ENCODE data around the gene CSF1.

DNA sequence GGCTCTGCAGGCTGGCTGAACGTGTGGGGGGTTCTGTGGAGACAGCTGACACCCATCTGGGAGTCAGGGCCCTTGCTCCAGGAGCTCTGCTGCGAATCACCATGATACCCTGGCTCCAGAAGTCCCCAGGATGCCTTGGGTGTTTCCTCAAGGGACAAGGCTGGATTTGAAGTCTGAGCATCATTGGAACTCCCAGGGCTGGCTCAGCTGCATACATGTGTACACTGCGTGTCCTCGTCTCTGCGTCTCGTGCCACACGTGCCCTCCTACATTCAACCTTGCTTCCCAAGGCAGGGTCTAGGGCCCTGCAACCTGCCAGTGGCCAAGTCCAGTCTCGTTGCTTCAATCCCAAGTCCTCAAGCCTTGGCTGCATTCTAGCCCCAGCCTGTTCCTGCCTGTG is 11.7 kb downstream of the CSF1 start:
- TF ChIP-seq, protein P1, sequence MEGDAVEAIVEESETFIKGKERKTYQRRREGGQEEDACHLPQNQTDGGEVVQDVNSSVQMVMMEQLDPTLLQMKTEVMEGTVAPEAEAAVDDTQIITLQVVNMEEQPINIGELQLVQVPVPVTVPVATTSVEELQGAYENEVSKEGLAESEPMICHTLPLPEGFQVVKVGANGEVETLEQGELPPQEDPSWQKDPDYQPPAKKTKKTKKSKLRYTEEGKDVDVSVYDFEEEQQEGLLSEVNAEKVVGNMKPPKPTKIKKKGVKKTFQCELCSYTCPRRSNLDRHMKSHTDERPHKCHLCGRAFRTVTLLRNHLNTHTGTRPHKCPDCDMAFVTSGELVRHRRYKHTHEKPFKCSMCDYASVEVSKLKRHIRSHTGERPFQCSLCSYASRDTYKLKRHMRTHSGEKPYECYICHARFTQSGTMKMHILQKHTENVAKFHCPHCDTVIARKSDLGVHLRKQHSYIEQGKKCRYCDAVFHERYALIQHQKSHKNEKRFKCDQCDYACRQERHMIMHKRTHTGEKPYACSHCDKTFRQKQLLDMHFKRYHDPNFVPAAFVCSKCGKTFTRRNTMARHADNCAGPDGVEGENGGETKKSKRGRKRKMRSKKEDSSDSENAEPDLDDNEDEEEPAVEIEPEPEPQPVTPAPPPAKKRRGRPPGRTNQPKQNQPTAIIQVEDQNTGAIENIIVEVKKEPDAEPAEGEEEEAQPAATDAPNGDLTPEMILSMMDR (conservative IDR thresholded peaks at IDR 0.05; ENCODE audit: low read depth in 2 of 2), result no peak
- TF ChIP-seq EZH2 (IDR thresholded peaks at IDR 0.05; ENCODE audit: low read depth, unreplicated experiment) (no peak), EZH2phosphoT487 (IDR thresholded peaks at IDR 0.05; ENCODE audit: unreplicated experiment) (no peak), JUNB (IDR thresholded peaks at IDR 0.05; ENCODE audit: unreplicated experiment) (no peak), POLR2AphosphoS5 (IDR thresholded peaks at IDR 0.05; ENCODE audit: low read depth) (no peak), CREB1 (CRISPR knock-in tag; IDR thresholded peaks at IDR 0.05; ENCODE audit: low read depth) (no peak), ZNF331 (CRISPR knock-in tag; IDR thresholded peaks at IDR 0.05; ENCODE audit: low read depth) (no peak)
- TF ChIP-seq, protein P2, sequence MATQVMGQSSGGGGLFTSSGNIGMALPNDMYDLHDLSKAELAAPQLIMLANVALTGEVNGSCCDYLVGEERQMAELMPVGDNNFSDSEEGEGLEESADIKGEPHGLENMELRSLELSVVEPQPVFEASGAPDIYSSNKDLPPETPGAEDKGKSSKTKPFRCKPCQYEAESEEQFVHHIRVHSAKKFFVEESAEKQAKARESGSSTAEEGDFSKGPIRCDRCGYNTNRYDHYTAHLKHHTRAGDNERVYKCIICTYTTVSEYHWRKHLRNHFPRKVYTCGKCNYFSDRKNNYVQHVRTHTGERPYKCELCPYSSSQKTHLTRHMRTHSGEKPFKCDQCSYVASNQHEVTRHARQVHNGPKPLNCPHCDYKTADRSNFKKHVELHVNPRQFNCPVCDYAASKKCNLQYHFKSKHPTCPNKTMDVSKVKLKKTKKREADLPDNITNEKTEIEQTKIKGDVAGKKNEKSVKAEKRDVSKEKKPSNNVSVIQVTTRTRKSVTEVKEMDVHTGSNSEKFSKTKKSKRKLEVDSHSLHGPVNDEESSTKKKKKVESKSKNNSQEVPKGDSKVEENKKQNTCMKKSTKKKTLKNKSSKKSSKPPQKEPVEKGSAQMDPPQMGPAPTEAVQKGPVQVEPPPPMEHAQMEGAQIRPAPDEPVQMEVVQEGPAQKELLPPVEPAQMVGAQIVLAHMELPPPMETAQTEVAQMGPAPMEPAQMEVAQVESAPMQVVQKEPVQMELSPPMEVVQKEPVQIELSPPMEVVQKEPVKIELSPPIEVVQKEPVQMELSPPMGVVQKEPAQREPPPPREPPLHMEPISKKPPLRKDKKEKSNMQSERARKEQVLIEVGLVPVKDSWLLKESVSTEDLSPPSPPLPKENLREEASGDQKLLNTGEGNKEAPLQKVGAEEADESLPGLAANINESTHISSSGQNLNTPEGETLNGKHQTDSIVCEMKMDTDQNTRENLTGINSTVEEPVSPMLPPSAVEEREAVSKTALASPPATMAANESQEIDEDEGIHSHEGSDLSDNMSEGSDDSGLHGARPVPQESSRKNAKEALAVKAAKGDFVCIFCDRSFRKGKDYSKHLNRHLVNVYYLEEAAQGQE (IDR thresholded peaks at IDR 0.05; ENCODE audit: unreplicated experiment), result no peak

Measured in GM23338 (cell line).